ENCODE data around the gene EID2. TPM values are rescaled to one million over a fixed set of nuclear protein-coding genes. Genes with fewer than 3 reads are reported as not detected.

Gene EID2
- total and polyA plus RNA-seq, 2 of the 13 experiments (the other 11 are each of a cell fraction or from before 2014, with no cell fraction given) = 3.7 to 14.1 TPM

DNA sequence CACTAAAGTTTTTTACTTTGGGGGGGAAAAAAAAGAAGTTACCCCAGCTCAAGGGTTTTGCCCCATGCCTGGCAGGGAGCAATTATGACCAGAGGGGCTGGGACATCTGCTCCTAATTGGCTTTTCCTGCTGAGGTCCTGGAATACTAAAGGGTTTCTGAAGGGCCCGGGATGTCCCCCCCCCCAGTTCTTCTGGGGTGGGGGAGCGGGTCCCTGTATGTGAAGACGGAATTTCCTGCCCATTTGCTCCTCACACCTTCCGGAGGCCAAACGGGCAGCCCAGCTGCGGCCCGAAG is 42.3 kb downstream of the EID2 start (continued):
- no peak for TF ChIP-seq TFDP1 (CRISPR knock-in tag; IDR thresholded peaks at IDR 0.05; ENCODE audit: borderline replicate concordance)

DNA sequence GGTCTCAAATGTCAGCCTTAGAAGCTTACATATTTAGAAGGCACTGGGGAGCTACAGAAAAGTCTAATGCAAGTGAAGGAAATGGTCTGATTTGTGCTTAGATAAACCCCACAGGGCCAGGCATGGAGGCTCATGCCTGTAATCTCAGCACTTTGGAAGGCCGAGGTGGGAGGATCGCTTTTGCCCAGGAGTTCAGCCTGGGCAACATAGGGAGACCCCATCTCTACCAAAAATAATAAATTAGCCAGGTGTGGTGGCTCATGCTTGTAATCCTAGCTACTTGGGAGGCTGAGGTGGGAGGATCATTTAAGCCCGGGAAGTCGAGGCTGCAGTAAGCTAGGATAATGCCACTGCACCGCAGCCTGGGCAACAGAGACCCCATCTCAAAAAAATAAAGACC is 43.9 kb downstream of the EID2 start:
- no peak overlapping the region for H3K4me2 ChIP-seq (ENCODE audit: low read depth, low read length)
- CTCF ChIA-PET (ENCODE audit: low intra/inter-chr PET ratio, low total read pairs) = no interaction called here
- peaks cover 24% of the 10 kb centered on the region for H3K4me1 ChIP-seq (ENCODE audit: insufficient read depth, low read length)
- DNase-seq (ENCODE audit: low spot score) (no peak), FAIRE-seq (no peak), ATAC-seq (no peak)
- intact Hi-C loops (cut with micrococcal nuclease; ENCODE audit: unreplicated experiment) = no loop called here
- no peak overlapping the region for H2AFZ ChIP-seq (ENCODE audit: low read length)
- H3K4me3 ChIP-seq (replicated peaks in 1 of 3; ENCODE audit: insufficient read depth in 1 of 3, low read depth in 2 of 3, low read length in 3 of 3) = no peak overlapping the region
- 4% methylated on average over 5 of the region's 5 CpGs for WGBS (ENCODE audit: low lambda C conversion rate)
- in situ Hi-C loops (cut with HindIII; ENCODE audit: extremely low pct_ligation_motif_present, low pct_unique_long_range_greater_than_20kb) = loop anchor here (5.0 kb wide), 1 partner anchor 36 kb away; the partner anchor contains the start of gene EID2B
- H3K9ac ChIP-seq (ENCODE audit: insufficient read depth, low read depth, low read length) = no peak overlapping the region
- no peaks in the 10 kb centered on the region for H3K9me3 ChIP-seq (ENCODE audit: low read length)
- no peak overlapping the region for H3K27ac ChIP-seq (ENCODE audit: extremely low read length, insufficient read depth, low read length)
- no TSS peak for BruUV-seq (replicated peaks)
- POLR2A ChIA-PET = no interaction called here
- H3K36me3 ChIP-seq (replicated peaks in 1 of 2; ENCODE audit: control insufficient read depth in 1 of 2, insufficient read depth in 2 of 2, low read length in 2 of 2) = no peaks in the 10 kb centered on the region; a peak in 1 of 5 replicates
- H3K79me2 ChIP-seq (ENCODE audit: insufficient read depth, low read length) = no peaks in the 10 kb centered on the region
- no peak for TF ChIP-seq SATB2 (CRISPR knock-in tag; IDR thresholded peaks at IDR 0.05)
- no peak for TF ChIP-seq SRSF1 (optimal IDR thresholded peaks at IDR 0.05; ENCODE audit: low read depth, low read length)
- TF ChIP-seq ZFY (CRISPR knock-in tag; IDR thresholded peaks at IDR 0.05) = no peak
- TF ChIP-seq REPIN1 (CRISPR knock-in tag; IDR thresholded peaks at IDR 0.05; ENCODE audit: borderline replicate concordance, low read depth) = no peak
- no peaks in the 10 kb centered on the region for H4K20me1 ChIP-seq (ENCODE audit: insufficient read depth, low read length)
- peaks cover 5 to 32% of the 10 kb centered on the region in 2 experiments; a peak in 4 of 5 replicates for H3K27me3 ChIP-seq (ENCODE audit: control insufficient read depth in 1 of 2, insufficient read depth in 2 of 2, low read length in 2 of 2)

DNA sequence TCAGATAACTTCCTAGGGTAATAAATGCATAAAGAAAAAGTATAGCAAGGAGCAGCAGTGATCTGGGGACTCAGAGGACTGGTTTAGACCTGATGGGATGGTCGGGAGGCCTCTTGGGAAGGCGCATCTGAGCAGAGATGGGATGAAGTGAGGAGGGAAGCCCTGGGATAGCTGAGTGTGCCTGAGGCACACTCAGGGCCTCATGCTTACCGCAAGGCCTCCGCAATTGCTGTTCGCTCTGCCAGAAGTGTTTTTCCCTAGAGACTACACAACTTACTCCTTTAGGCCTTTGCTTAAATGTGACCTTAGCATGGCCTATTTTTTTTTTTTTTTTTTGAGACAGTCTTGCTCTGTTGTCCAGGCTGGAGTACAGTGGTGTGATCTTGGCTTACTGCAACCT is 45.3 kb downstream of the EID2 start:
- Histone ChIP-seq H3K27ac (ENCODE audit: extremely low read length, insufficient read depth, low read length) (no peak overlapping the region), H3K9ac (ENCODE audit: insufficient read depth, low read depth, low read length) (no peak overlapping the region), H2AFZ (ENCODE audit: low read length) (no peak overlapping the region), H3K27me3 (ENCODE audit: control insufficient read depth in 1 of 2, insufficient read depth in 2 of 2, low read length in 2 of 2) (peaks cover 5 to 21% of the 10 kb centered on the region in 2 experiments; a peak in 4 of 5 replicates), H3K36me3 (replicated peaks in 1 of 2; ENCODE audit: control insufficient read depth in 1 of 2, insufficient read depth in 2 of 2, low read length in 2 of 2) (peaks cover 2 to 5% of the 10 kb centered on the region in 2 experiments; a peak in 4 of 5 replicates), H4K20me1 (ENCODE audit: insufficient read depth, low read length) (no peaks in the 10 kb centered on the region), H3K4me3 (replicated peaks in 1 of 3; ENCODE audit: insufficient read depth in 1 of 3, low read depth in 2 of 3, low read length in 3 of 3) (no peak overlapping the region), H3K4me1 (ENCODE audit: insufficient read depth, low read length) (peaks cover 24% of the 10 kb centered on the region), H3K9me3 (ENCODE audit: low read length) (no peaks in the 10 kb centered on the region), H3K4me2 (ENCODE audit: low read depth, low read length) (no peak overlapping the region), H3K79me2 (ENCODE audit: insufficient read depth, low read length) (no peaks in the 10 kb centered on the region)
- POLR2A ChIA-PET = no interaction called here
- in situ Hi-C loops (cut with HindIII; ENCODE audit: extremely low pct_ligation_motif_present, low pct_unique_long_range_greater_than_20kb) = loop anchor here (5.0 kb wide), 1 partner anchor 38 kb away; the partner anchor contains the start of gene EID2B
- intact Hi-C loops (cut with micrococcal nuclease; ENCODE audit: unreplicated experiment) = no loop called here
- DNase-seq (ENCODE audit: low spot score) (no peak), ATAC-seq (no peak), FAIRE-seq (no peak)
- no TSS peak for BruUV-seq (replicated peaks)
- CTCF ChIA-PET (ENCODE audit: low intra/inter-chr PET ratio, low total read pairs) = no interaction called here
- 77% methylated on average over 5 of the region's 5 CpGs for WGBS (ENCODE audit: low lambda C conversion rate)
- TF ChIP-seq TMF1 (CRISPR knock-in tag; IDR thresholded peaks at IDR 0.05; ENCODE audit: low read depth) = no peak
- no peak for TF ChIP-seq ZNF543 (CRISPR knock-in tag; IDR thresholded peaks at IDR 0.05)
- no peak for TF ChIP-seq ZNF101 (CRISPR knock-in tag; IDR thresholded peaks at IDR 0.05; ENCODE audit: borderline replicate concordance, low read depth)
- no peak for TF ChIP-seq KLF9 (CRISPR knock-in tag; IDR thresholded peaks at IDR 0.05; ENCODE audit: low read depth)
- no peak for TF ChIP-seq ZNF207 (IDR thresholded peaks at IDR 0.05; ENCODE audit: borderline replicate concordance)
- TF ChIP-seq, protein P1, sequence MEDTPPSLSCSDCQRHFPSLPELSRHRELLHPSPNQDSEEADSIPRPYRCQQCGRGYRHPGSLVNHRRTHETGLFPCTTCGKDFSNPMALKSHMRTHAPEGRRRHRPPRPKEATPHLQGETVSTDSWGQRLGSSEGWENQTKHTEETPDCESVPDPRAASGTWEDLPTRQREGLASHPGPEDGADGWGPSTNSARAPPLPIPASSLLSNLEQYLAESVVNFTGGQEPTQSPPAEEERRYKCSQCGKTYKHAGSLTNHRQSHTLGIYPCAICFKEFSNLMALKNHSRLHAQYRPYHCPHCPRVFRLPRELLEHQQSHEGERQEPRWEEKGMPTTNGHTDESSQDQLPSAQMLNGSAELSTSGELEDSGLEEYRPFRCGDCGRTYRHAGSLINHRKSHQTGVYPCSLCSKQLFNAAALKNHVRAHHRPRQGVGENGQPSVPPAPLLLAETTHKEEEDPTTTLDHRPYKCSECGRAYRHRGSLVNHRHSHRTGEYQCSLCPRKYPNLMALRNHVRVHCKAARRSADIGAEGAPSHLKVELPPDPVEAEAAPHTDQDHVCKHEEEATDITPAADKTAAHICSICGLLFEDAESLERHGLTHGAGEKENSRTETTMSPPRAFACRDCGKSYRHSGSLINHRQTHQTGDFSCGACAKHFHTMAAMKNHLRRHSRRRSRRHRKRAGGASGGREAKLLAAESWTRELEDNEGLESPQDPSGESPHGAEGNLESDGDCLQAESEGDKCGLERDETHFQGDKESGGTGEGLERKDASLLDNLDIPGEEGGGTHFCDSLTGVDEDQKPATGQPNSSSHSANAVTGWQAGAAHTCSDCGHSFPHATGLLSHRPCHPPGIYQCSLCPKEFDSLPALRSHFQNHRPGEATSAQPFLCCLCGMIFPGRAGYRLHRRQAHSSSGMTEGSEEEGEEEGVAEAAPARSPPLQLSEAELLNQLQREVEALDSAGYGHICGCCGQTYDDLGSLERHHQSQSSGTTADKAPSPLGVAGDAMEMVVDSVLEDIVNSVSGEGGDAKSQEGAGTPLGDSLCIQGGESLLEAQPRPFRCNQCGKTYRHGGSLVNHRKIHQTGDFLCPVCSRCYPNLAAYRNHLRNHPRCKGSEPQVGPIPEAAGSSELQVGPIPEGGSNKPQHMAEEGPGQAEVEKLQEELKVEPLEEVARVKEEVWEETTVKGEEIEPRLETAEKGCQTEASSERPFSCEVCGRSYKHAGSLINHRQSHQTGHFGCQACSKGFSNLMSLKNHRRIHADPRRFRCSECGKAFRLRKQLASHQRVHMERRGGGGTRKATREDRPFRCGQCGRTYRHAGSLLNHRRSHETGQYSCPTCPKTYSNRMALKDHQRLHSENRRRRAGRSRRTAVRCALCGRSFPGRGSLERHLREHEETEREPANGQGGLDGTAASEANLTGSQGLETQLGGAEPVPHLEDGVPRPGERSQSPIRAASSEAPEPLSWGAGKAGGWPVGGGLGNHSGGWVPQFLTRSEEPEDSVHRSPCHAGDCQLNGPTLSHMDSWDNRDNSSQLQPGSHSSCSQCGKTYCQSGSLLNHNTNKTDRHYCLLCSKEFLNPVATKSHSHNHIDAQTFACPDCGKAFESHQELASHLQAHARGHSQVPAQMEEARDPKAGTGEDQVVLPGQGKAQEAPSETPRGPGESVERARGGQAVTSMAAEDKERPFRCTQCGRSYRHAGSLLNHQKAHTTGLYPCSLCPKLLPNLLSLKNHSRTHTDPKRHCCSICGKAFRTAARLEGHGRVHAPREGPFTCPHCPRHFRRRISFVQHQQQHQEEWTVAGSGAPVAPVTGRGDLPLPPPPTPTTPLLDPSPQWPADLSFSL (CRISPR knock-in tag; IDR thresholded peaks at IDR 0.05) = no peak

All from HepG2 (cell line).